Fibroblast of villous mesenchyme (primary cell): Measurements from ENCODE around the gene BZW1. TPM values are rescaled to one million over a fixed set of nuclear protein-coding genes. Genes with fewer than 3 reads are reported as not detected.

ENCODE experiments used
- DNase-seq: peaks from one replicate; pipeline ENCODE4 v3.0.0-alpha.2; 2010; ENCODE audit warnings: low read depth
- H3K4me3 ChIP-seq: 2 replicates; pipeline ENCODE4 v1.5.1; 2011; ENCODE audit warnings: low read depth, mild to moderate bottlenecking, low read length
- CTCF ChIP-seq: IDR thresholded peaks from 2 replicates; pipeline ENCODE4 v1.5.1; 2012; ENCODE audit warnings: low read depth, mild to moderate bottlenecking, low read length; ENCODE audit not compliant: insufficient read depth
- small RNA-seq: library from RNA; depleted of rRNA; stranded (forward); fragments of <200 nt; gene quantifications from one replicate; pipeline ENCODE3, GENCODE V24; 2012
- total RNA-seq: library from RNA; depleted of rRNA; stranded (reverse); fragments of >200 nt; gene quantifications from 2 replicates; pipeline ENCODE4 v1.2.3, GENCODE V29; 2012

The BZW1 gene
- total RNA-seq, 1 donor = 662 TPM

- TF ChIP-seq CTCF = no peak
- DNase-seq = no peak
- no peak overlapping the region for H3K4me3 ChIP-seq
Measured at GRCh38 chr2:200871151-200871550, 59.4 kb downstream of the BZW1 start.

- no peak for TF ChIP-seq CTCF
- no peak overlapping the region for H3K4me3 ChIP-seq
- DNase-seq = no peak
Measured at GRCh38 chr2:200873560-200873959, 61.9 kb downstream of the BZW1 start.

Small RNA genes lying within 50 kb of the gene (small RNA-seq; reads per million reads assigned to genes)
- gene RF00019 = not detected
- not detected for gene RNA5SP115
- not detected for gene RNU1-133P
- gene RNU6-31P = not detected

Other genes with a start within 250 kb of the BZW1 start
- 17.7 and 57.4 TPM in 2 replicates for gene AOX1, start 225.9 kb upstream of the BZW1 start, total RNA-seq
- 39.9 and 64.8 TPM in 2 replicates for gene CLK1, start 52.7 kb downstream of the BZW1 start, total RNA-seq
- 28.0 and 38.9 TPM in 2 replicates for gene PPIL3, start 77.2 kb downstream of the BZW1 start, total RNA-seq
- gene NIF3L1, start 77.5 kb downstream of the BZW1 start, total RNA-seq = 22.9 and 30.2 TPM in 2 replicates
- gene ORC2, start 151.8 kb downstream of the BZW1 start, total RNA-seq = 10.0 and 22.5 TPM in 2 replicates